Measurements from ENCODE around the gene INSR. TPM values are rescaled to one million over a fixed set of nuclear protein-coding genes. Genes with fewer than 3 reads are reported as not detected.
A peak's percentile ranks its signal among the peaks of the same experiment; 100 is the strongest.

The INSR gene
- total RNA-seq, 3 donors from 2014 or later (not counting 1 experiment from before 2014, with no cell fraction given), result 0.50 to 4.9 (median 2.0) TPM

DNA sequence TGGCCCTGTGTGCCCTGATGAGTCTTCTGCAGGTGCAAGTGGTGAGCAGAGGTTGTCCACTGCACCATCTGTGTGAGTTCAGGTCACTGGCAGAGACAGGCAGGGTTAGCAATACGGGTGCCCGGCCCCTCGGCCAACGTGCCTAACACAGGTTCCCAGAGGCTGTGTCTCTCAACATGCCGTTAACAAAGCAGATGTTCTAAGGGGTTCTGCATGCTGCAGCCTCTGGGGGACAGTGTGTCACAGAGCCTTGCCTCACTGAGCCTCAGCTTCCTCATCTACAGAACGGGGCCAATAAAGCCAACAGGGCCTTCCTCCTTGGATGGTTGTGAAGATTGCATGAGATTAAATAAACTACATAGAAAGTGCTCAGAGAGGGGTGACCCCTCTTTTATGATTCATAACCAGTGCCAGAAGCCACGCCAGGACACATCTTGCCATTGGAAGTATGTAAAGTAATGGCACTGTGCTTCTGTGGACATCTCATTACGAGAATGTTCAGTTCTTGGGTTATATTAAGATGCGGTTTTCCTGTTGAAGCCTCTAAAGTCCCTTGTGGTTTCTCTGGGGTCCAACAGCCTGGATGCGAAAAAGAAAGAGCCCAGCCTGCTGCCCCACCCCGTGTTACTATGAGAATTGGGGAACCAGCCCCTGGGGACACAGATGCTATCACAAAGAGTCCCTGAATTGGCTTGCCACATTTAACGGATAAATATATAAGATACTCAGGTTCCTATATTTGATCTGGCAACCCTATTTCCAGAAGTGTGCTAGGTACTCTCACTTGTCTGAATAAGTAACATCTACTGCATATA is 43.4 kb upstream of the INSR start:
- no peaks in the 10 kb centered on the region for H3K27me3 ChIP-seq (ENCODE audit: control insufficient read depth, insufficient read depth, low read length)
- intact Hi-C loops (cut with micrococcal nuclease), result no loop called here
- TF ChIP-seq, protein P1, sequence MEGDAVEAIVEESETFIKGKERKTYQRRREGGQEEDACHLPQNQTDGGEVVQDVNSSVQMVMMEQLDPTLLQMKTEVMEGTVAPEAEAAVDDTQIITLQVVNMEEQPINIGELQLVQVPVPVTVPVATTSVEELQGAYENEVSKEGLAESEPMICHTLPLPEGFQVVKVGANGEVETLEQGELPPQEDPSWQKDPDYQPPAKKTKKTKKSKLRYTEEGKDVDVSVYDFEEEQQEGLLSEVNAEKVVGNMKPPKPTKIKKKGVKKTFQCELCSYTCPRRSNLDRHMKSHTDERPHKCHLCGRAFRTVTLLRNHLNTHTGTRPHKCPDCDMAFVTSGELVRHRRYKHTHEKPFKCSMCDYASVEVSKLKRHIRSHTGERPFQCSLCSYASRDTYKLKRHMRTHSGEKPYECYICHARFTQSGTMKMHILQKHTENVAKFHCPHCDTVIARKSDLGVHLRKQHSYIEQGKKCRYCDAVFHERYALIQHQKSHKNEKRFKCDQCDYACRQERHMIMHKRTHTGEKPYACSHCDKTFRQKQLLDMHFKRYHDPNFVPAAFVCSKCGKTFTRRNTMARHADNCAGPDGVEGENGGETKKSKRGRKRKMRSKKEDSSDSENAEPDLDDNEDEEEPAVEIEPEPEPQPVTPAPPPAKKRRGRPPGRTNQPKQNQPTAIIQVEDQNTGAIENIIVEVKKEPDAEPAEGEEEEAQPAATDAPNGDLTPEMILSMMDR (IDR thresholded peaks at IDR 0.05), result no peak
- H3K36me3 ChIP-seq (ENCODE audit: control insufficient read depth, insufficient read depth, low read length), result no peaks in the 10 kb centered on the region
- H3K4me1 ChIP-seq (ENCODE audit: control insufficient read depth, insufficient read depth, low read length), result peaks cover 53% of the 10 kb centered on the region
- Mint-ChIP-seq H3K4me1 (peaks cover 30 to 32% of the 10 kb centered on the region in 2 donors), H3K27ac (peak overlapping the region; percentile 4 to 69), H3K4me3 (peak overlapping the region; percentile 82), H3K27me3 (ENCODE audit: low read depth in 2 of 2) (peaks cover 0 to 7% of the 10 kb centered on the region in 2 donors), H3K36me3 (no peaks in the 10 kb centered on the region), H3K9me3 (no peaks in the 10 kb centered on the region)
- ATAC-seq (peak; percentile 65 to 78 (median 76)), DNase-seq (peak in 1 of 2 donors; percentile 50)
- no peaks in the 10 kb centered on the region for H3K9me3 ChIP-seq (ENCODE audit: control insufficient read depth, insufficient read depth, low read length)
- WGBS (ENCODE audit: insufficient coverage), result 6% methylated on average over 11 of the region's 12 CpGs
- no peak overlapping the region for H3K4me3 ChIP-seq (ENCODE audit: low read length)
- peak overlapping the region; percentile 65 for H3K27ac ChIP-seq (ENCODE audit: low read length)

DNA sequence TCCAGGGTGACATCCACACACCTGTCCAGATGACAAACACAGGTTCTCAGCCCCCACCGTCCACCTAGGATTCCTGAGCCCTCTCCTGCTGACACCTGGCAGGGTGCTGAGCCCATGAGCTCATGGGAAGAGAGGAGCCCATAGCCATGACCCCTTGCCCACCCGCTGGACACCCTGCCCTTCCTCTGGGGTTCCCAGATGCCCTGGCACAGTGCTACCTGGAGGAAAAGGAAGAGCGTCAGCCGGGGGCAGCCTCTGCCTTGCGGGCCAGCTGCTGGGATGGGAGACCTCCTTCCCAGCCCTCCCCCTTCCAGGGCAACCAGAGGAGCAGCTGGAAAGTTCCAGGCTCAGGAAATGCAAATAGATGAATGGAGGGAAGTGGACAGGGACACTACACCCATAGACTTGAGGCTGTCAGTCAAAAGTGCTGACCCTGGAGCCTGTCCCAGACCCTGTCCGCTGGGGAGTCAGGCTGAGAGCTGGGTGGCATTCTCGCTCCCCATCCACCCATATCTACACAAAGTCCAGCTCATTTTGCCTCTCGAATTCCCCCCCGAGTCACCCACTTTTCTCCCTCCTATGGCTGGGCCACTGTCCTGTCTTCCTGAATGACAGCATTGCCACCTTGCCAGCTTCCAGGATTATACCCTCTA is 42.2 kb upstream of the INSR start:
- ATAC-seq (no peak), DNase-seq (no peak)
- H3K4me1 ChIP-seq (ENCODE audit: control insufficient read depth, insufficient read depth, low read length), result peaks cover 51% of the 10 kb centered on the region
- Mint-ChIP-seq H3K4me1 (peaks cover 30 to 32% of the 10 kb centered on the region in 2 donors), H3K27ac (peak overlapping the region in 1 of 2 donors; percentile 69), H3K27me3 (ENCODE audit: low read depth in 2 of 2) (peaks cover 0 to 7% of the 10 kb centered on the region in 2 donors), H3K9me3 (no peaks in the 10 kb centered on the region), H3K36me3 (no peaks in the 10 kb centered on the region), H3K4me3 (no peak overlapping the region)
- H3K27me3 ChIP-seq (ENCODE audit: control insufficient read depth, insufficient read depth, low read length), result no peaks in the 10 kb centered on the region
- H3K4me3 ChIP-seq (ENCODE audit: low read length), result no peak overlapping the region
- H3K36me3 ChIP-seq (ENCODE audit: control insufficient read depth, insufficient read depth, low read length), result no peaks in the 10 kb centered on the region
- H3K27ac ChIP-seq (ENCODE audit: low read length), result peak overlapping the region; percentile 65
- intact Hi-C loops (cut with micrococcal nuclease), result no loop called here
- 97% methylated on average over 6 of the region's 9 CpGs for WGBS (ENCODE audit: insufficient coverage)
- TF ChIP-seq, protein P1 (IDR thresholded peaks at IDR 0.05), result no peak
- no peaks in the 10 kb centered on the region for H3K9me3 ChIP-seq (ENCODE audit: control insufficient read depth, insufficient read depth, low read length)

DNA sequence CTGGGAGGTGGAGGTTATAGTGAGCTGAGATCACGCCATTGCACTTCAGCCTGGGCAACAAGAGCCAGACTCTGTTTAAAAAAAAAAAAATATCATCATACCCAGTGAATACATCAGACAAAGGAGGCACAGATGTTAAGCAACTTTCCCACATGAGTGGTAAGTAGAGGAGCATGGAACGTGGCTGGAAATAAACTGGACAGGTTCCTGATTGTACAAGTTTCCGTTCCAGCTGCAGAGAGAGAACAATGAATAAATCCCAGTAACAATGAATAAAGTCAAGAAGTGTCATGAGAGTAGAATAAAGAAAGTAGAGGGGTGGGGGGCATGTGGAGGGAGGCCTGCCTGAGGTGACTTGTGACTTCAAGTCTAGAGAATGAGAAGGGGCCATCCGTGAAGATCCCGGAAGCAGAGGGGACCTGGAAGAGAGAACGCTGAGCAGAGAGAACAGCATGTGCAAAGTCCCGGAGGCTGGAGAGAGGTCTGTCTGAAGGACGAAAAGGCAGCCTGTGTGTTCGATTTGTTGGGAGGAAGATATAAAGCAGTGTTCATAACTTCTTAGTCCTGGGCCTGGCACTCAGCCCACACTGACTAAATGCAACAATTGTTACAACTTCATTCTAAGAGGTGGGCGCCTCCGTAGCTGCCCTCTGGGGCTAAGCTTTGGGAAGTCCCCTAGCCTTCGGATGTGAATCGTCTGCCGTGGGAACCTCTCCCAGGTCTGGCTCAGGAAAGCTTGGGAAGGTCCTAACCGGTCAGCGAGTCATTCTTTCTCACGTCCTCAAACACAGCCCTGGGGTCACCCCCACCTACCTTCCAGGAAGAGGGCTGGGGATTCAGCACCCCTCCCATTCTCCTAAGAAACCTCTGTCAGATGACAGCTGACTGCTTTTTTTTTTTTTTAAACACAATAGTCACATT is 39.2 kb upstream of the INSR start:
- no peak overlapping the region for H3K4me3 Mint-ChIP-seq

More for the DNA sequence above, 39.2 kb upstream of the INSR start:
- H3K27ac Mint-ChIP-seq, result no peak overlapping the region
- H3K36me3 Mint-ChIP-seq, result no peaks in the 10 kb centered on the region
- TF ChIP-seq, protein P1 (IDR thresholded peaks at IDR 0.05), result no peak
- intact Hi-C loops (cut with micrococcal nuclease), result no loop called here
- Histone ChIP-seq H3K9me3 (ENCODE audit: control insufficient read depth, insufficient read depth, low read length) (no peaks in the 10 kb centered on the region), H3K27me3 (ENCODE audit: control insufficient read depth, insufficient read depth, low read length) (no peaks in the 10 kb centered on the region), H3K36me3 (ENCODE audit: control insufficient read depth, insufficient read depth, low read length) (no peaks in the 10 kb centered on the region), H3K27ac (ENCODE audit: low read length) (no peak overlapping the region), H3K4me1 (ENCODE audit: control insufficient read depth, insufficient read depth, low read length) (peaks cover 26% of the 10 kb centered on the region), H3K4me3 (ENCODE audit: low read length) (no peak overlapping the region)
- DNase-seq (no peak), ATAC-seq (no peak)
- 91% methylated on average over 16 of the region's 17 CpGs for WGBS (ENCODE audit: insufficient coverage)
- H3K27me3 Mint-ChIP-seq (ENCODE audit: low read depth in 2 of 2), result peaks cover 0 to 7% of the 10 kb centered on the region in 2 donors
- peaks cover 19 to 20% of the 10 kb centered on the region in 2 donors for H3K4me1 Mint-ChIP-seq
- no peaks in the 10 kb centered on the region for H3K9me3 Mint-ChIP-seq

Measured in natural killer cell (primary cell).